AG09319 (cell line): ENCODE measurements around the gene C13orf42.

Experiments
- DNase-seq: peaks from one replicate; pipeline ENCODE4 v3.0.0-alpha.2; 2010; ENCODE audit warnings: low read depth; ENCODE audit errors: extremely low read depth
- TF ChIP-seq, protein P1 (sequence below): IDR thresholded peaks from 2 replicates; pipeline ENCODE4 v1.5.1; 2011; ENCODE audit warnings: low read depth, mild to moderate bottlenecking, inconsistent platforms, low read length, moderate library complexity

Gene C13orf42

DNA sequence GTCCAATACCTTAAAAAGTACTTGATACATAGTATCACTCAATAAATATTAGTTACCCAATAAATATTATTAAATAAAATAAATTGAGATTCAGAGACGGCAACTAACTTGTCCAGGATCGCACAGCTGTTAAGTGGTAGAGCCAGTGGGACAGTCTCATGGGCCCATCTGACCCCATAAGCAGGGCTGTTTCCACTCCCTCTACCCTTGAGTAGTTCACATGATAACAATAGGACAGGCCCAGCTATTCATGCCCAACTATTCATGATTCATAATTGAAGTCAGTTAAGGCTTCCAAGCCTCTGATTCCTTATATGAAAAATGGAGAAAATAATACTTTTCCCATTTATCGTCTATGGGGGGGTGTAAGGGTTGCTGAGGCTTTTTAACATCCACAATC lies 78.2 kb downstream of the C13orf42 start:
- TF ChIP-seq, protein P1, sequence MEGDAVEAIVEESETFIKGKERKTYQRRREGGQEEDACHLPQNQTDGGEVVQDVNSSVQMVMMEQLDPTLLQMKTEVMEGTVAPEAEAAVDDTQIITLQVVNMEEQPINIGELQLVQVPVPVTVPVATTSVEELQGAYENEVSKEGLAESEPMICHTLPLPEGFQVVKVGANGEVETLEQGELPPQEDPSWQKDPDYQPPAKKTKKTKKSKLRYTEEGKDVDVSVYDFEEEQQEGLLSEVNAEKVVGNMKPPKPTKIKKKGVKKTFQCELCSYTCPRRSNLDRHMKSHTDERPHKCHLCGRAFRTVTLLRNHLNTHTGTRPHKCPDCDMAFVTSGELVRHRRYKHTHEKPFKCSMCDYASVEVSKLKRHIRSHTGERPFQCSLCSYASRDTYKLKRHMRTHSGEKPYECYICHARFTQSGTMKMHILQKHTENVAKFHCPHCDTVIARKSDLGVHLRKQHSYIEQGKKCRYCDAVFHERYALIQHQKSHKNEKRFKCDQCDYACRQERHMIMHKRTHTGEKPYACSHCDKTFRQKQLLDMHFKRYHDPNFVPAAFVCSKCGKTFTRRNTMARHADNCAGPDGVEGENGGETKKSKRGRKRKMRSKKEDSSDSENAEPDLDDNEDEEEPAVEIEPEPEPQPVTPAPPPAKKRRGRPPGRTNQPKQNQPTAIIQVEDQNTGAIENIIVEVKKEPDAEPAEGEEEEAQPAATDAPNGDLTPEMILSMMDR = no peak
- no peak for DNase-seq
